HCT116 (cell line): ENCODE results near the gene LRRC56.

Source experiments
- CTCF ChIP-seq, 3 experiments: fragments of 200-600 bp in 1 of 3; sonication (generic) in 1 of 3; IDR thresholded peaks in 2 of 3; conservative IDR thresholded peaks in 1 of 3; 2 replicates each; pipeline ENCODE4 v1.5.1; 2012 to 2017; ENCODE audit warnings: low read depth in 2 of 3, low read length in 2 of 3, antibody characterized with exemption in 1 of 3, borderline replicate concordance in 1 of 3, control low read depth in 1 of 3, mild to moderate bottlenecking in 1 of 3, mixed read lengths in 1 of 3, mixed run types in 1 of 3, moderate library complexity in 1 of 3; ENCODE audit not compliant: insufficient read depth in 1 of 3
- EZH2 ChIP-seq: fragments of 200-600 bp; sonication (generic); IDR thresholded peaks from 2 replicates; pipeline ENCODE4 v1.6.1; 2017; ENCODE audit warnings: antibody characterized with exemption, mixed run types
- POLR2AphosphoS5 ChIP-seq: IDR thresholded peaks from 2 replicates; pipeline ENCODE4 v1.6.1; 2011; ENCODE audit warnings: mild to moderate bottlenecking, low read depth, low read length, moderate library complexity
- ZFX ChIP-seq: fragments of 450-650 bp; IDR thresholded peaks from 2 replicates; pipeline ENCODE4 v1.6.1; 2017
- ZNF274 ChIP-seq: fragments of 200-500 bp; sonication (Bioruptor generic); IDR thresholded peaks from 2 replicates; pipeline ENCODE4 v1.6.1; 2014; ENCODE audit warnings: mild to moderate bottlenecking, low read depth, low read length, inconsistent platforms
- TF ChIP-seq, protein P1 (sequence below): IDR thresholded peaks from 2 replicates; pipeline ENCODE4 v1.6.1; 2012

DNA sequence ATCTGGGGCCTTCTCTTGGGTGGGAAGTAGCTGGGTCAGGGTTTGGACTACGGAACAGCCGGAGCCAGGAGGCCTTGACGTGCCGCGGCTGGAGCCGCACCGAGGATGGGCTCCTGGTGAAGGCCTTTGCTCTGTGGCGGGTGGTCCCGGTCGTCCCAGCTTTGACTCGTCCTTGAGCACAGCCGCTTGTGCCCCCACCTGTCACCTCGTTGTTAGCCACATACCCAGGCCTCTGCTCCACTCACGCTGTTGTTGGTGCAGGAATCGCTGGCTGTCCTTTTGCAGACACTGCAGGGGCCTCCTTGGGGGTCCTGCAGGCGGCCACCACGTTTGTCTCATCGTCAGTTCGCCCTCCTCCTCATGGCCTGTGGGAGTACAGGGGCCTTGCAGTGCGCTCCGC is 56.0 kb downstream of the LRRC56 start:
- TF ChIP-seq ZNF274 (no peak), ZFX (no peak), EZH2 (no peak), CTCF (IDR thresholded peaks at IDR 0.05 in 2 of 3, conservative IDR thresholded peaks at IDR 0.05 in 1 of 3; ENCODE audit: borderline replicate concordance in 1 of 3, insufficient read depth in 1 of 3, low read depth in 2 of 3, low read length in 2 of 3) (no peak), POLR2AphosphoS5 (no peak)
- TF ChIP-seq, protein P1, sequence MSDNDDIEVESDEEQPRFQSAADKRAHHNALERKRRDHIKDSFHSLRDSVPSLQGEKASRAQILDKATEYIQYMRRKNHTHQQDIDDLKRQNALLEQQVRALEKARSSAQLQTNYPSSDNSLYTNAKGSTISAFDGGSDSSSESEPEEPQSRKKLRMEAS, result no peak
